Mesothelial cell of epicardium (in vitro differentiated cells): ENCODE data around the gene PLXNC1. TPM values are rescaled to one million over a fixed set of nuclear protein-coding genes. Genes with fewer than 3 reads are reported as not detected.

Experiments
- DNase-seq, 2 experiments: peaks; one replicate each; pipeline ENCODE4 v3.0.0; 2021; ENCODE audit warnings: low spot score in 2 of 2; ENCODE audit not compliant: unreplicated experiment in 2 of 2
- H3K27ac Mint-ChIP-seq: 2 replicates; pipeline ENCODE4 v1.8.0; 2021; ENCODE audit warnings: mixed read lengths
- H3K27me3 Mint-ChIP-seq: 2 replicates; pipeline ENCODE4 v1.8.0; 2021; ENCODE audit warnings: low read depth, mixed read lengths
- H3K36me3 Mint-ChIP-seq: 2 replicates; pipeline ENCODE4 v1.8.0; 2021; ENCODE audit warnings: mixed read lengths
- H3K4me1 Mint-ChIP-seq: 2 replicates; pipeline ENCODE4 v1.8.0; 2021; ENCODE audit warnings: mixed read lengths
- H3K4me3 Mint-ChIP-seq: 2 replicates; pipeline ENCODE4 v1.8.0; 2021; ENCODE audit warnings: mild to moderate bottlenecking, moderate library complexity, mixed read lengths
- H3K9me3 Mint-ChIP-seq: 2 replicates; pipeline ENCODE4 v1.8.0; 2021; ENCODE audit warnings: mixed read lengths
- total RNA-seq: library from RNA; stranded (reverse); gene quantifications from 3 replicates; pipeline ENCODE4 v1.2.1, GENCODE V29; 2021
- TF ChIP-seq, protein P1 (sequence below): fragments of 200-600 bp; sonication (generic); IDR thresholded peaks from one replicate; pipeline ENCODE4 v1.5.0; 2021; ENCODE audit warnings: antibody characterized with exemption; ENCODE audit not compliant: unreplicated experiment

Gene PLXNC1
- 3.0 to 3.6 TPM (median 3.4 TPM) in 3 replicates for total RNA-seq

DNA sequence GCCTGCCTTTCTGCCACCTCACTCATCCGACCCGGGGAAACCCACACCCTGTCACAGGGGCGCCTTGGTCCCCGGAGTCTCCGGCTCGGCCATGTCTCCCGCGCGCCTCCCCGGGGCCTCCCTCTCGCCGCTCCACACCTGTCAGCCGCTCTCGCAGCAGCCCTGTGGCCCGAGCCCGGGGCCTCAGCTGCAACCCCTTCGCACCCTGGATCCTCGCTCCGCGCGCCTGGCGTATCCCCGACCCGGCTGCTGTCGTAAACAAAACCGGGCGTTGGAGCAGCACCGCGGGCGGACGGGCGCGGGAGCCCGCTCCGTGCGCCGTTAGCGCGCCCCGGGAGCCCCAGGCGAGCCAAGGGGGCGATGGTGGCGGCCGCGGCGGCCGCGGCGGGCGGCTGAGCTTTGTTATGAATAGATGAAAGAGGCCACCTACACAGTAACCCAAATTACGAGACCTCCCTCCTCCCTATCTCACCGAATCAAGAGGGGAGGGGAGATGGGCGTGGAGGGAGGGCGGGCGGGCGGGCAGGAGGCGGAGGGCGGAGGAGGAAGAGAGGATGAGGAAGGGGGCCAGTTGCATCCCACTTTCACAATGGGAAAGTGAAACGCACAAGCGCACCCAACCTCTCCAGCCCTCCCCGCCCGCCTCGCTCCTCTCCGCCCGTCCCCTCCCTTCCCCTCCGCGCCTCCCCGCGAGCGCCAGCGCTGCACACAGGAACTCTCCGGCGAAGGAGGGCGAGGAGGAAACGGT is at the start of gene PLXNC1:
Gene PLXNC1 (plus strand): TSS at position 587 of the 748 bp plus-strand sequence. CDS start 395 bp downstream, outside the sequence.
- no peaks in the 10 kb centered on the region for H3K36me3 Mint-ChIP-seq
- no peak within 1 kb of the TSS for H3K27ac Mint-ChIP-seq
- DNase-seq = peak in 1 of 2 experiments; percentile 53
- peak within 1 kb of the TSS; percentile 68 for H3K4me3 Mint-ChIP-seq
- H3K4me1 Mint-ChIP-seq = peaks cover 6% of the 10 kb centered on the region
- peaks cover 87% of the 10 kb centered on the region for H3K27me3 Mint-ChIP-seq
- no peaks in the 10 kb centered on the region for H3K9me3 Mint-ChIP-seq
- TF ChIP-seq, protein P1, sequence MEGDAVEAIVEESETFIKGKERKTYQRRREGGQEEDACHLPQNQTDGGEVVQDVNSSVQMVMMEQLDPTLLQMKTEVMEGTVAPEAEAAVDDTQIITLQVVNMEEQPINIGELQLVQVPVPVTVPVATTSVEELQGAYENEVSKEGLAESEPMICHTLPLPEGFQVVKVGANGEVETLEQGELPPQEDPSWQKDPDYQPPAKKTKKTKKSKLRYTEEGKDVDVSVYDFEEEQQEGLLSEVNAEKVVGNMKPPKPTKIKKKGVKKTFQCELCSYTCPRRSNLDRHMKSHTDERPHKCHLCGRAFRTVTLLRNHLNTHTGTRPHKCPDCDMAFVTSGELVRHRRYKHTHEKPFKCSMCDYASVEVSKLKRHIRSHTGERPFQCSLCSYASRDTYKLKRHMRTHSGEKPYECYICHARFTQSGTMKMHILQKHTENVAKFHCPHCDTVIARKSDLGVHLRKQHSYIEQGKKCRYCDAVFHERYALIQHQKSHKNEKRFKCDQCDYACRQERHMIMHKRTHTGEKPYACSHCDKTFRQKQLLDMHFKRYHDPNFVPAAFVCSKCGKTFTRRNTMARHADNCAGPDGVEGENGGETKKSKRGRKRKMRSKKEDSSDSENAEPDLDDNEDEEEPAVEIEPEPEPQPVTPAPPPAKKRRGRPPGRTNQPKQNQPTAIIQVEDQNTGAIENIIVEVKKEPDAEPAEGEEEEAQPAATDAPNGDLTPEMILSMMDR = no peak

DNA sequence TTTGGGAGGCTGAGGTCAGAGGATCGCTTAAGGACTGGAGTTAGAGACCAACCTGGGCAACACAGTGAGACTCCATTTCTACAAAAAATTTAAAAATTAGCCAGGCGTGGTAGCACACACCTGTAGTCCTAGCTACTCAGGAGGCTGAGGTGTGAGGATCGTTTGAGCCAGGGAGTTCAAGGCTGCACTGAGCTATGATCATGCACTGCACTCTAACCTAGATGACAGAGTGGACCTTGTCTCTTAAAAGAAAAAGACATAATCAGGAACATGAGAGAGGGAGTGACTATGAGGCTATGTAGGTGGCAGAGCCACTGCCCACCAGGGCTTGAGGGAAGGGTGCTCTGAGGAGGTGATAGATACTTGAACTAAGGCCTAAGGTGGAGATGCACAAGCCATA is 49.2 kb upstream of the PLXNC1 start:
- Mint-ChIP-seq H3K27ac (no peak overlapping the region), H3K4me3 (no peak overlapping the region), H3K36me3 (no peaks in the 10 kb centered on the region), H3K9me3 (peaks cover 3% of the 10 kb centered on the region), H3K4me1 (peaks cover 21% of the 10 kb centered on the region), H3K27me3 (peaks cover 8% of the 10 kb centered on the region)
- DNase-seq = no peak
- TF ChIP-seq, protein P1 = no peak

DNA sequence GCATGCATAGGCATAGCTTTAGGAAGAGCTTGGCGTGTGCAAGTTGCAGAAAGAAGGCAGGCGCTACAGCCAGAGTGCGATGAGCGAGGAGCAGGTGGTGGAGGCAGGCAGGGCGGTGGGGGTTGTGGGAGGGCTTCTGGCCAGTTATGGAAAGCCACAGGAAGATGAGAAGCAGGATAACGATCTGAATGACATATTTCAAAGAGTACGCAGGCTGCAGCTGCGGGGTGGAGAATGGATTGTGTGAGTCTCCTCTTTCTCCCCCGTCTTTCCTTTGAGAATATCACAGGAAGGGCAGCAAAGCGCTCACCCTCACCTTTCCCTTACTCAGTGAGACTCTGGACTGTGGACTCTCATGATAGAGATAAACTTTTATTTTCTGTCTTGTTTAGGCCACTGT is 48.7 kb upstream of the PLXNC1 start:
- no peak overlapping the region for H3K4me3 Mint-ChIP-seq
- H3K9me3 Mint-ChIP-seq = peaks cover 3% of the 10 kb centered on the region
- H3K36me3 Mint-ChIP-seq = no peaks in the 10 kb centered on the region
- TF ChIP-seq, protein P1 = no peak
- H3K27me3 Mint-ChIP-seq = peaks cover 11% of the 10 kb centered on the region
- H3K4me1 Mint-ChIP-seq = peaks cover 21% of the 10 kb centered on the region
- no peak overlapping the region for H3K27ac Mint-ChIP-seq
- no peak for DNase-seq

GRCh38 chr12:94100211-94100627 is 48.2 kb upstream of the PLXNC1 start:
- Mint-ChIP-seq H3K4me1 (peaks cover 21% of the 10 kb centered on the region), H3K27me3 (peaks cover 17% of the 10 kb centered on the region), H3K4me3 (no peak overlapping the region), H3K36me3 (no peaks in the 10 kb centered on the region), H3K27ac (no peak overlapping the region), H3K9me3 (peaks cover 3% of the 10 kb centered on the region)
- TF ChIP-seq, protein P1 = no peak
- DNase-seq = no peak

- TF ChIP-seq, protein P1 = peak; percentile 92
- DNase-seq = peak; percentile 75 to 92
- peaks cover 3% of the 10 kb centered on the region for H3K9me3 Mint-ChIP-seq
- H3K4me1 Mint-ChIP-seq = peaks cover 21% of the 10 kb centered on the region
- peaks cover 22% of the 10 kb centered on the region for H3K27me3 Mint-ChIP-seq
- peak overlapping the region; percentile 72 for H3K4me3 Mint-ChIP-seq
- no peaks in the 10 kb centered on the region for H3K36me3 Mint-ChIP-seq
- H3K27ac Mint-ChIP-seq = no peak overlapping the region
Observed at GRCh38 chr12:94100990-94101737, 47.2 kb upstream of the PLXNC1 start.
